ENCODE results near the gene KCNH3. TPM values are rescaled to one million over a fixed set of nuclear protein-coding genes. Genes with fewer than 3 reads are reported as not detected.

The KCNH3 gene
- total and polyA plus RNA-seq, 2 of the 4 experiments (the other 2 are of a cell fraction): 0.10 TPM; not detected in 1

DNA sequence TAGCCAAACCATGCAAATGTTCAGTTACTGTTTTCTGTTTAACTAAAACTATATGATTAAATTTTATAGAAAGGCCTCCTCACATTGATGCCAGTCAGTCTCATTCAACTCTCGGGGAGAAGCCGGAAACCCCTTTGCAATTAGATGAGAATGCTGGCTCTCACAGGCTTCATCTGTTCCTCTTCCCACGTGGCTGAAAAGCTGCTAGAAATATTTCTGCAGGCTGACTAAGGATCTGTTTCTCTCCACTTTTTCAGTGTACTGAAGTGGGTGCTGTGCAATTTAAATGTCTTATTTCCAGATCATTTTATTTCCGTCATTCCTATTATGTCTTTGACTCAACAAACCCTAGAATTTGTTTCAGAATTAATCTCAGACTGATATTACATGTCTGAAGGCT, 17.4 kb upstream of the KCNH3 start:
- H3K9me3 ChIP-seq (ENCODE audit: control insufficient read depth, insufficient read depth, low read length): no peaks in the 10 kb centered on the region
- intact Hi-C loops (cut with micrococcal nuclease): no loop called here
- no peak overlapping the region for H2BK20ac ChIP-seq (ENCODE audit: low read depth, low read length)
- H2AFZ ChIP-seq (replicated peaks; ENCODE audit: low read length, poor library complexity): no peak overlapping the region
- H3K4ac ChIP-seq (ENCODE audit: low read depth, low read length): no peak overlapping the region
- WGBS, 2 experiments (ENCODE audit: extremely low coverage in 2 of 2, insufficient read length in 1 of 2): no CpG with 5 or more reads among the region's 4 CpGs
- no peak overlapping the region for H2BK15ac ChIP-seq (ENCODE audit: low read depth, low read length)
- no TSS peak for BruUV-seq (replicated peaks)
- peaks cover 33% of the 10 kb centered on the region for H3K36me3 ChIP-seq (ENCODE audit: control insufficient read depth, insufficient read depth, low read length)
- dilution Hi-C loops (cut with HindIII; ENCODE audit: low sequenced_read_pairs, unreplicated experiment): loop anchor here (25.0 kb wide), 1 partner anchor 159 kb away; the partner anchor contains the start of gene SPATS2
- POLR2A ChIA-PET (ENCODE audit: unreplicated experiment): no interaction called here
- CTCF ChIA-PET: no interaction called here
- in situ Hi-C loops (cut with MboI; ENCODE audit: low sequenced_read_pairs): no loop called here
- H2BK5ac ChIP-seq (ENCODE audit: low read depth, low read length, poor library complexity, severe bottlenecking): no peak overlapping the region
- no peaks in the 10 kb centered on the region for H4K20me1 ChIP-seq (ENCODE audit: insufficient read depth, low read length)
- DNase-seq (no peak), ATAC-seq (ENCODE audit: low read depth) (no peak)
- peaks cover 0 to 4% of the 10 kb centered on the region in 2 experiments; a peak in 1 of 4 replicates for H3K79me1 ChIP-seq (ENCODE audit: low read depth in 1 of 2, low read length in 2 of 2)
- H3K4me3 ChIP-seq (ENCODE audit: insufficient read depth, low read depth, low read length): no peak overlapping the region
- no peak overlapping the region for H3K9ac ChIP-seq (ENCODE audit: low read depth, low read length)
- no peak overlapping the region for H3K23ac ChIP-seq (ENCODE audit: low read depth, low read length)
- no peak overlapping the region for H2AK9ac ChIP-seq (replicated peaks; ENCODE audit: low read depth, low read length, poor library complexity)
- H3K9me1 ChIP-seq (ENCODE audit: insufficient read depth, low read length): peaks cover 4% of the 10 kb centered on the region; the same call in 1 of the 2 replicates
- H3K27ac ChIP-seq (ENCODE audit: insufficient read depth, low read length): no peak overlapping the region
- no peak overlapping the region for H2AK5ac ChIP-seq (ENCODE audit: low read depth, low read length)
- H4K5ac ChIP-seq (ENCODE audit: low read depth, low read length): no peak overlapping the region
- TF ChIP-seq, protein P1, sequence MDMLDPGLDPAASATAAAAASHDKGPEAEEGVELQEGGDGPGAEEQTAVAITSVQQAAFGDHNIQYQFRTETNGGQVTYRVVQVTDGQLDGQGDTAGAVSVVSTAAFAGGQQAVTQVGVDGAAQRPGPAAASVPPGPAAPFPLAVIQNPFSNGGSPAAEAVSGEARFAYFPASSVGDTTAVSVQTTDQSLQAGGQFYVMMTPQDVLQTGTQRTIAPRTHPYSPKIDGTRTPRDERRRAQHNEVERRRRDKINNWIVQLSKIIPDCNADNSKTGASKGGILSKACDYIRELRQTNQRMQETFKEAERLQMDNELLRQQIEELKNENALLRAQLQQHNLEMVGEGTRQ (IDR thresholded peaks at IDR 0.05; ENCODE audit: low read depth, low read length): no peak
- TF ChIP-seq SMC3 (IDR thresholded peaks at IDR 0.05; ENCODE audit: low read depth, low read length): no peak
- no peak for TF ChIP-seq NFE2L2 (IDR thresholded peaks at IDR 0.05; ENCODE audit: low read depth, low read length)
- no peak for TF ChIP-seq MAFK (IDR thresholded peaks at IDR 0.05; ENCODE audit: low read depth, low read length)
- no peak for TF ChIP-seq CEBPB (IDR thresholded peaks at IDR 0.05; ENCODE audit: low read depth, low read length)
- TF ChIP-seq CHD1 (IDR thresholded peaks at IDR 0.05; ENCODE audit: low read depth, low read length): no peak
- TF ChIP-seq, protein P2, sequence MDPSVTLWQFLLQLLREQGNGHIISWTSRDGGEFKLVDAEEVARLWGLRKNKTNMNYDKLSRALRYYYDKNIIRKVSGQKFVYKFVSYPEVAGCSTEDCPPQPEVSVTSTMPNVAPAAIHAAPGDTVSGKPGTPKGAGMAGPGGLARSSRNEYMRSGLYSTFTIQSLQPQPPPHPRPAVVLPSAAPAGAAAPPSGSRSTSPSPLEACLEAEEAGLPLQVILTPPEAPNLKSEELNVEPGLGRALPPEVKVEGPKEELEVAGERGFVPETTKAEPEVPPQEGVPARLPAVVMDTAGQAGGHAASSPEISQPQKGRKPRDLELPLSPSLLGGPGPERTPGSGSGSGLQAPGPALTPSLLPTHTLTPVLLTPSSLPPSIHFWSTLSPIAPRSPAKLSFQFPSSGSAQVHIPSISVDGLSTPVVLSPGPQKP (IDR thresholded peaks at IDR 0.05; ENCODE audit: borderline replicate concordance, low read depth, low read length): no peak
- TF ChIP-seq BHLHE40 (IDR thresholded peaks at IDR 0.05; ENCODE audit: low read depth, low read length): no peak
- no peak for TF ChIP-seq FOS (IDR thresholded peaks at IDR 0.05; ENCODE audit: low read depth, low read length)
- TF ChIP-seq MAZ (IDR thresholded peaks at IDR 0.05; ENCODE audit: borderline replicate concordance, low read depth, low read length): no peak
- no peak for TF ChIP-seq RAD21 (IDR thresholded peaks at IDR 0.05; ENCODE audit: low read length)
- no peak for TF ChIP-seq POLR2A (IDR thresholded peaks at IDR 0.05; ENCODE audit: low read depth, low read length)
- no peak for TF ChIP-seq RFX5 (IDR thresholded peaks at IDR 0.05; ENCODE audit: low read depth, low read length)
- TF ChIP-seq, protein P3, sequence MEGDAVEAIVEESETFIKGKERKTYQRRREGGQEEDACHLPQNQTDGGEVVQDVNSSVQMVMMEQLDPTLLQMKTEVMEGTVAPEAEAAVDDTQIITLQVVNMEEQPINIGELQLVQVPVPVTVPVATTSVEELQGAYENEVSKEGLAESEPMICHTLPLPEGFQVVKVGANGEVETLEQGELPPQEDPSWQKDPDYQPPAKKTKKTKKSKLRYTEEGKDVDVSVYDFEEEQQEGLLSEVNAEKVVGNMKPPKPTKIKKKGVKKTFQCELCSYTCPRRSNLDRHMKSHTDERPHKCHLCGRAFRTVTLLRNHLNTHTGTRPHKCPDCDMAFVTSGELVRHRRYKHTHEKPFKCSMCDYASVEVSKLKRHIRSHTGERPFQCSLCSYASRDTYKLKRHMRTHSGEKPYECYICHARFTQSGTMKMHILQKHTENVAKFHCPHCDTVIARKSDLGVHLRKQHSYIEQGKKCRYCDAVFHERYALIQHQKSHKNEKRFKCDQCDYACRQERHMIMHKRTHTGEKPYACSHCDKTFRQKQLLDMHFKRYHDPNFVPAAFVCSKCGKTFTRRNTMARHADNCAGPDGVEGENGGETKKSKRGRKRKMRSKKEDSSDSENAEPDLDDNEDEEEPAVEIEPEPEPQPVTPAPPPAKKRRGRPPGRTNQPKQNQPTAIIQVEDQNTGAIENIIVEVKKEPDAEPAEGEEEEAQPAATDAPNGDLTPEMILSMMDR (conservative IDR thresholded peaks at IDR 0.05; ENCODE audit: low read depth, low read length): no peak
- TF ChIP-seq MXI1 (IDR thresholded peaks at IDR 0.05; ENCODE audit: borderline replicate concordance, low read depth, low read length): no peak
- TF ChIP-seq RCOR1 (IDR thresholded peaks at IDR 0.05; ENCODE audit: insufficient replicate concordance, low read length): no peak
- no peak overlapping the region for H4K8ac ChIP-seq (ENCODE audit: low read depth in 2 of 2, low read length in 2 of 2)
- no peak overlapping the region for H2BK120ac ChIP-seq (ENCODE audit: low read depth, low read length)
- H3K4me1 ChIP-seq (ENCODE audit: control insufficient read depth, insufficient read depth, low read length): no peaks in the 10 kb centered on the region
- no peaks in the 10 kb centered on the region for H3K27me3 ChIP-seq (ENCODE audit: control insufficient read depth, insufficient read depth, low read length)
- no peak overlapping the region for H3K4me2 ChIP-seq (ENCODE audit: low read depth, low read length)
- H4K91ac ChIP-seq (ENCODE audit: insufficient read depth, low read depth, low read length): no peak overlapping the region
- H3K56ac ChIP-seq (ENCODE audit: extremely low read depth, insufficient read depth, low read length): no peak overlapping the region
- no peak overlapping the region for H3K18ac ChIP-seq (ENCODE audit: low read depth, low read length)
- H3K14ac ChIP-seq (replicated peaks; ENCODE audit: low read depth, low read length): no peak overlapping the region
